ENCODE results near the gene TRAPPC3. TPM values are rescaled to one million over a fixed set of nuclear protein-coding genes. Genes with fewer than 3 reads are reported as not detected.
A peak's percentile ranks its signal among the peaks of the same experiment; 100 is the strongest.

Gene TRAPPC3
- total and polyA plus RNA-seq, 2 donors from 2014 or later, result 58.4 to 102 TPM

GRCh38 chr1:36089393-36090121 is 59.7 kb downstream of the TRAPPC3 start:
- no peak for TF ChIP-seq CTCF (IDR thresholded peaks at IDR 0.05; ENCODE audit: borderline replicate concordance, extremely low read depth, insufficient read depth)
- Histone ChIP-seq H3K36me3 (ENCODE audit: control insufficient read depth in 2 of 3, insufficient read depth in 3 of 3, low read length in 3 of 3) (peaks cover 4 to 30% (median 15%) of the 10 kb centered on the region in 3 donors), H3K4me1 (ENCODE audit: control insufficient read depth in 2 of 3, insufficient read depth in 2 of 3, low read depth in 1 of 3, low read length in 3 of 3) (peaks cover 0 to 18% (median 6%) of the 10 kb centered on the region in 3 donors), H3K27me3 (ENCODE audit: control insufficient read depth, insufficient read depth, low read length) (no peaks in the 10 kb centered on the region), H3K27ac (ENCODE audit: low read depth in 2 of 2, low read length in 2 of 2) (peak overlapping the region in 1 of 2 donors; percentile 93), H3K4me3 (ENCODE audit: low read length in 3 of 3) (peak overlapping the region; percentile 68 to 87 (median 80)), H3K9ac (ENCODE audit: low read length in 3 of 3) (peak overlapping the region; percentile 68 to 97 (median 86)), H3K9me3 (ENCODE audit: control insufficient read depth in 2 of 3, insufficient read depth in 1 of 3, low read length in 3 of 3) (no peaks in the 10 kb centered on the region)
- DNase-seq (peak in 3 of 5 donors; percentile 54 to 67 (median 56)), FAIRE-seq (no peak)
- intact Hi-C loops (cut with DNase I), result no loop called here

GRCh38 chr1:36088577-36089392 is 60.5 kb downstream of the TRAPPC3 start, which contains the start of gene ADPRS:
TSS of gene ADPRS (plus strand) at chr1:36088892. CDS start at chr1:36088905, 13 bp downstream.
- Histone ChIP-seq H3K4me1 (ENCODE audit: control insufficient read depth in 2 of 3, insufficient read depth in 2 of 3, low read depth in 1 of 3, low read length in 3 of 3) (peaks cover 0 to 13% (median 6%) of the 10 kb centered on the region in 3 donors), H3K9me3 (ENCODE audit: control insufficient read depth in 2 of 3, insufficient read depth in 1 of 3, low read length in 3 of 3) (no peaks in the 10 kb centered on the region), H3K27me3 (ENCODE audit: control insufficient read depth, insufficient read depth, low read length) (no peaks in the 10 kb centered on the region), H3K27ac (ENCODE audit: low read depth in 2 of 2, low read length in 2 of 2) (peak within 1 kb of the TSS; percentile 93 to 94), H3K36me3 (ENCODE audit: control insufficient read depth in 2 of 3, insufficient read depth in 3 of 3, low read length in 3 of 3) (peaks cover 4 to 22% (median 15%) of the 10 kb centered on the region in 3 donors), H3K9ac (ENCODE audit: low read length in 3 of 3) (peak within 1 kb of the TSS; percentile 68 to 97 (median 86)), H3K4me3 (ENCODE audit: low read length in 3 of 3) (peak within 1 kb of the TSS; percentile 68 to 87 (median 80))
- FAIRE-seq (no peak), DNase-seq (peak; percentile 89 to 97 (median 95))
- intact Hi-C loops (cut with DNase I), result no loop called here
- peak; percentile 98 for TF ChIP-seq CTCF (IDR thresholded peaks at IDR 0.05; ENCODE audit: borderline replicate concordance, extremely low read depth, insufficient read depth)

GRCh38 chr1:36088265-36088576 is 61.1 kb downstream of the TRAPPC3 start:
- Histone ChIP-seq H3K4me3 (ENCODE audit: low read length in 3 of 3) (peak overlapping the region; percentile 68 to 87 (median 80)), H3K4me1 (ENCODE audit: control insufficient read depth in 2 of 3, insufficient read depth in 2 of 3, low read depth in 1 of 3, low read length in 3 of 3) (peaks cover 0 to 9% (median 6%) of the 10 kb centered on the region in 3 donors), H3K9ac (ENCODE audit: low read length in 3 of 3) (peak overlapping the region; percentile 26 to 97 (median 35)), H3K36me3 (ENCODE audit: control insufficient read depth in 2 of 3, insufficient read depth in 3 of 3, low read length in 3 of 3) (peaks cover 4 to 16% (median 9%) of the 10 kb centered on the region in 3 donors), H3K27ac (ENCODE audit: low read depth in 2 of 2, low read length in 2 of 2) (peak overlapping the region; percentile 93 to 94), H3K27me3 (ENCODE audit: control insufficient read depth, insufficient read depth, low read length) (no peaks in the 10 kb centered on the region), H3K9me3 (ENCODE audit: control insufficient read depth in 2 of 3, insufficient read depth in 1 of 3, low read length in 3 of 3) (no peaks in the 10 kb centered on the region)
- no peak for TF ChIP-seq CTCF (IDR thresholded peaks at IDR 0.05; ENCODE audit: borderline replicate concordance, extremely low read depth, insufficient read depth)
- DNase-seq, result no peak
- no peak for FAIRE-seq
- intact Hi-C loops (cut with DNase I), result no loop called here

Data from kidney (tissue), 14 donors.